GM12878 (cell line): ENCODE data around the gene ANKRD17. TPM values are rescaled to one million over a fixed set of nuclear protein-coding genes. Genes with fewer than 3 reads are reported as not detected.

Experiments used
- ATAC-seq: fragments of 200-7000 bp; cut with Tn5 transposase; 3 replicates; pipeline ENCODE4 v1.9.1; 2020; ENCODE audit warnings: mild to moderate bottlenecking, moderate library complexity
- BruUV-seq: library from RNA; stranded (reverse); fragments of 400-500 nt; replicated peaks from 2 replicates; lab custom pipeline; 2021; lab: Mats Ljungman, UMichigan
- CTCF ChIA-PET: fragments of 300-600 bp; sonication (Branson Sonifier 250); formaldehyde crosslinking; extraction: SDS; loops from one replicate; lab custom pipeline; 2021; ENCODE audit warnings: inconsistent platforms; lab: Yijun Ruan, JAX
- POLR2A ChIA-PET: fragments of 350-600 bp; formaldehyde crosslinking; extraction: SDS; loops from one replicate; lab custom pipeline; 2021; ENCODE audit warnings: inconsistent platforms; lab: Charles Lee
- RAD21 ChIA-PET: fragments of 300-600 bp; sonication (Branson Sonifier 250); formaldehyde crosslinking; loops from one replicate; lab custom pipeline; 2023; ENCODE audit warnings: antibody characterized with exemption; ENCODE audit not compliant: unreplicated experiment; lab: Charles Lee
- SMC1A ChIA-PET: fragments of 300-600 bp; sonication (Branson Sonifier 250); formaldehyde crosslinking; loops from one replicate; lab custom pipeline; 2023; ENCODE audit not compliant: unreplicated experiment, uncharacterized antibody; lab: Charles Lee
- DNase-seq: peaks from one replicate; pipeline ENCODE4 v3.0.0-alpha.2; 2011; ENCODE audit warnings: low read depth, low spot score
- FAIRE-seq: peaks from 3 replicates; lab custom pipeline; 2011; peaks lifted over from hg19 to GRCh38; lab: Jason Lieb, UNC
- H2AFZ ChIP-seq: 2 replicates; pipeline ENCODE4 v1.6.0; 2011; ENCODE audit warnings: low read depth, low read length, control low read depth; ENCODE audit not compliant: control insufficient read depth
- H3K27ac ChIP-seq: 2 replicates; pipeline ENCODE4 v1.5.1; 2011; ENCODE audit warnings: control low read depth; ENCODE audit not compliant: control insufficient read depth, insufficient read depth
- H3K27me3 ChIP-seq, 2 experiments: replicated peaks in 1 of 2; 2 replicates each; pipeline versions ENCODE4 v1.6.0 to v1.6.1; 2011; ENCODE audit warnings: low read length in 1 of 2; ENCODE audit not compliant: control insufficient read depth in 2 of 2, insufficient read depth in 2 of 2
- H3K36me3 ChIP-seq, 2 experiments: 2 replicates each; pipeline ENCODE4 v1.5.1; 2011; ENCODE audit warnings: low read length in 1 of 2; ENCODE audit not compliant: control insufficient read depth in 2 of 2, insufficient read depth in 2 of 2
- H3K4me1 ChIP-seq: 2 replicates; pipeline ENCODE4 v1.6.1; 2011; ENCODE audit warnings: mild to moderate bottlenecking, low read length, moderate library complexity, mixed read lengths; ENCODE audit not compliant: control insufficient read depth, insufficient read depth
- H3K4me2 ChIP-seq: 2 replicates; pipeline ENCODE4 v1.6.0; 2011; ENCODE audit warnings: control low read depth; ENCODE audit not compliant: control insufficient read depth, insufficient read depth
- H3K4me3 ChIP-seq: fragments of 200-600 bp; sonication (generic); 2 replicates; pipeline ENCODE4 v1.5.1; 2016
- H3K79me2 ChIP-seq: 2 replicates; pipeline ENCODE4 v1.6.0; 2011; ENCODE audit warnings: low read length; ENCODE audit not compliant: control insufficient read depth, insufficient read depth
- H3K9ac ChIP-seq: 2 replicates; pipeline ENCODE4 v1.8.0; 2011; ENCODE audit warnings: low read length, control low read depth, mixed read lengths; ENCODE audit not compliant: control insufficient read depth, insufficient read depth
- H3K9me3 ChIP-seq: replicated peaks from 3 replicates; pipeline ENCODE4 v1.5.1; 2011; ENCODE audit warnings: mild to moderate bottlenecking, low read length; ENCODE audit not compliant: control insufficient read depth, insufficient read depth
- H4K20me1 ChIP-seq: 2 replicates; pipeline ENCODE4 v1.6.0; 2011; ENCODE audit not compliant: control insufficient read depth, insufficient read depth
- BCL11A ChIP-seq: IDR thresholded peaks from 2 replicates; pipeline ENCODE4 v1.6.1; 2011; ENCODE audit warnings: low read depth, low read length
- FOXK2 ChIP-seq: fragments of 450-650 bp; IDR thresholded peaks from 2 replicates; pipeline ENCODE4 v1.6.1; 2017; ENCODE audit warnings: mild to moderate bottlenecking, moderate library complexity
- IKZF2 ChIP-seq, 2 experiments: fragments of 450-650 bp; IDR thresholded peaks; 2 replicates each; pipeline ENCODE4 v1.6.1; 2017; ENCODE audit warnings: mild to moderate bottlenecking in 2 of 2, moderate library complexity in 2 of 2
- MEF2A ChIP-seq: IDR thresholded peaks from 2 replicates; pipeline ENCODE4 v1.6.1; 2011; ENCODE audit warnings: low read depth, mild to moderate bottlenecking, low read length, moderate library complexity; ENCODE audit not compliant: insufficient read depth
- MYB ChIP-seq: fragments of 150-350 bp; IDR thresholded peaks from 2 replicates; pipeline ENCODE4 v1.6.1; 2014; ENCODE audit warnings: mild to moderate bottlenecking, low read depth, low read length, borderline replicate concordance
- NRF1 ChIP-seq: conservative IDR thresholded peaks from 2 replicates; pipeline ENCODE4 v1.6.1; 2011; ENCODE audit warnings: mild to moderate bottlenecking, low read depth, low read length, improper control_type of control experiment
- RUNX3 ChIP-seq: IDR thresholded peaks from 2 replicates; pipeline ENCODE4 v1.6.1; 2012; ENCODE audit warnings: low read length, inconsistent platforms
- TAF1 ChIP-seq: IDR thresholded peaks from 2 replicates; pipeline ENCODE4 v1.6.1; 2011; ENCODE audit warnings: mild to moderate bottlenecking, low read depth, low read length, borderline replicate concordance
- WGBS: methylation state at CpG from one replicate; pipeline ENCODE4 v1.1.6; 2016; ENCODE audit warnings: low lambda C conversion rate; ENCODE audit not compliant: insufficient replicate concordance, insufficient coverage; ENCODE audit errors: missing lambda C conversion rate; 5-methylcytosine and 5-hydroxymethylcytosine counted together
- in situ Hi-C: fragments of 300-500 bp; cut with MboI; formaldehyde crosslinking; loops from 9 replicates; pipeline ENCODE4 v1.14.3; 2018; ENCODE audit warnings: mixed read lengths
- intact Hi-C: fragments of 100-400 bp; cut with micrococcal nuclease; formaldehyde crosslinking; loops from one replicate; pipeline ENCODE4 v1.14.2; 2022; ENCODE audit not compliant: unreplicated experiment
- polyA plus RNA-seq, 11 experiments: library from polyadenylated mRNA; depleted of rRNA in 4 of 11; unstranded in 6 of 11; stranded (reverse) in 5 of 11; fragments of >200 nt; fragmentation: Nextera tagmentation in 4 of 11; fragmentation: Illumina TruSeq in 1 of 11; extraction: Ambion mirVana in 4 of 11; extraction: Trizol in 1 of 11; gene quantifications; 1 replicate in 1 of 11; 2 replicates in 10 of 11; pipeline versions ENCODE4 v1.2.1 to v1.2.3, GENCODE V29; 2011 to 2016; ENCODE audit warnings: inconsistent platforms in 2 of 11, missing spikeins in 2 of 11, low read depth in 1 of 11
- total RNA-seq, 4 experiments: library from RNA; depleted of rRNA in 3 of 4; stranded (reverse); fragments of >200 nt in 3 of 4; fragmentation: Illumina TruSeq in 1 of 4; extraction: Trizol in 1 of 4; gene quantifications; 2 replicates each; pipeline versions ENCODE4 v1.2.1 to v1.2.3, GENCODE V29; 2013 to 2021
- TF ChIP-seq, protein P1 (sequence below): fragments of 450-650 bp; IDR thresholded peaks from 2 replicates; pipeline ENCODE4 v1.6.1; 2017; ENCODE audit warnings: mild to moderate bottlenecking, low read depth, inconsistent platforms; ENCODE audit not compliant: poor library complexity, severe bottlenecking

Gene ANKRD17
- total and polyA plus RNA-seq, 10 of the 15 experiments (the other 5 are each of a cell fraction or from before 2014, with no cell fraction given): 11.7 to 46.5 (median 32.6) TPM

DNA sequence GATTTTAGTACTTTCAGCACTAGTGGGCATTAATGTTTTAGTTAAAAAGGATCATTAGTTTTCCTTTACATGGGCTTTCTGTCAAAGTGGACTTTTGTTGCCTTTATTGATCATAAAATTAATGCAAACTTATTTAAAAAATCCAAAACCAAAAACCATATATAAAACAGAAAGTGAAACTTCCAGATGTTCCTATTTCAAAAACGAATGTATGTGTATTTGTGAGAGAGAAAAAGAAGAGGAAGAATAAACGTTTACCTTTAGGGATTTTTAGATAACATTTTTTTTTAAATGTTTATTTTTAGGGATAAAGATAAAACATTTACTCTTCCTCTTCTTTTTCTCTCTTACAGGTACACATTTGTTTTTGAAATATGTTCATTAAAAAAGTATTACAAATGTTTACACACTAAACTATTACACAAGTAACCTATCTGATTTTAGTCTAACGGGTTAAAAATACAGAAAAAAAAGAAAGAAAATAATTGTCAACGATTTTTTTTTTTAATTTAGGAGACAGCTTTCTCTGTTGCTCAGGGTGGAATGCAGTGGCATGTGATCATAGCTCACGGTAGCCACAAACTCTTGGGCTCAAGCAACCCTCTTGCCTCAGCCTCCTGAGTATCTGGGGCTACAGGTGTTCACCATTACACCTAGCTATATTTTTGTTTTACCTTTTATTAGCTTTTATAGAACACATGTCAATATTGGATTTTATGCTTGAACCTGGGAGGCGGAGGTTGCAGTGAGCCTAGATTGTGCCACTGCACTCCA, 172.3 kb downstream of the ANKRD17 start (continued):
- TF ChIP-seq, protein P1, sequence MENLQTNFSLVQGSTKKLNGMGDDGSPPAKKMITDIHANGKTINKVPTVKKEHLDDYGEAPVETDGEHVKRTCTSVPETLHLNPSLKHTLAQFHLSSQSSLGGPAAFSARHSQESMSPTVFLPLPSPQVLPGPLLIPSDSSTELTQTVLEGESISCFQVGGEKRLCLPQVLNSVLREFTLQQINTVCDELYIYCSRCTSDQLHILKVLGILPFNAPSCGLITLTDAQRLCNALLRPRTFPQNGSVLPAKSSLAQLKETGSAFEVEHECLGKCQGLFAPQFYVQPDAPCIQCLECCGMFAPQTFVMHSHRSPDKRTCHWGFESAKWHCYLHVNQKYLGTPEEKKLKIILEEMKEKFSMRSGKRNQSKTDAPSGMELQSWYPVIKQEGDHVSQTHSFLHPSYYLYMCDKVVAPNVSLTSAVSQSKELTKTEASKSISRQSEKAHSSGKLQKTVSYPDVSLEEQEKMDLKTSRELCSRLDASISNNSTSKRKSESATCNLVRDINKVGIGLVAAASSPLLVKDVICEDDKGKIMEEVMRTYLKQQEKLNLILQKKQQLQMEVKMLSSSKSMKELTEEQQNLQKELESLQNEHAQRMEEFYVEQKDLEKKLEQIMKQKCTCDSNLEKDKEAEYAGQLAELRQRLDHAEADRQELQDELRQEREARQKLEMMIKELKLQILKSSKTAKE: no peak
- TF ChIP-seq MYB: no peak
- TF ChIP-seq, all 136 proteins: peak for 0

DNA sequence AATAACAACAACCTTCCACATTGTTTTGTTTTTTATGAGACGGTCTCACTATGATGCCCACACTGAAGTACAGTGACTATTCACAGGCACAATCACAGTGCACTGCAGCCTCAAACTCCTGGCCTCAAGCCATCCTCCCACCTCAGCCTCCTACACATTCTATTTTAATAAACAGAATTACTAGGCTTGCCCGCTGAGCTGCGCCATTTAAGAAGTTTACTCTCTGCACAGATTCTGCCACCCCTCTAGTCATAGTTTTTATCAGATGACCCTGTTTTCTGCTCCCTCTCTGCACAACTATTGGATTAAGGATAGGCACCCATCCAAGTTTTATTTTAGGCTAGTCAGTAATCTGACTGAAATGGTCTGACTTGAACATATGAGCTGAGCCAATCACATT, 177.8 kb downstream of the ANKRD17 start:
- no peak overlapping the region for H3K9ac ChIP-seq
- peak; percentile 48; the same call in 1 of the 2 replicates for TF ChIP-seq MEF2A
- TF ChIP-seq FOXK2: no peak
- TF ChIP-seq NRF1: no peak
- TF ChIP-seq BCL11A: no peak
- TF ChIP-seq IKZF2 (IDR thresholded peaks at IDR 0.05): no peak
- no peak for TF ChIP-seq TAF1
- TF ChIP-seq RUNX3: peak; percentile 33; the same call in 1 of the 2 replicates
- no peaks in the 10 kb centered on the region for H3K27me3 ChIP-seq
- H3K4me2 ChIP-seq: no peak overlapping the region; the same call in 1 of the 2 replicates
- H3K4me3 ChIP-seq: no peak overlapping the region
- no TSS peak for BruUV-seq
- intact Hi-C loops: no loop called here
- peaks cover 3 to 12% of the 10 kb centered on the region in 2 experiments for H3K36me3 ChIP-seq
- ChIA-PET CTCF (interaction anchor here (0.9 to 2.8 kb wide), 5 partner anchors 9 to 177 kb away, joined by 4 to 10 read pairs (median 6); partner anchors contain the start of gene COX18), SMC1A (interaction anchor here (0.8 to 1.3 kb wide), 3 partner anchors 9 to 24 kb away, joined by 3 to 5 read pairs (median 3); partner anchors contain the start of gene COX18), POLR2A (interaction anchor here (0.8 to 2.8 kb wide), 3 partner anchors 8 to 179 kb away, joined by 3 to 13 read pairs (median 11); no protein-coding TSS in a partner anchor), RAD21 (interaction anchor here (0.9 to 1.6 kb wide), 2 partner anchors 11 to 13 kb away, joined by 4 to 6 read pairs; partner anchors contain the start of gene COX18)
- ATAC-seq: peak; percentile 40; the same call in 2 of the 3 replicates
- no peak overlapping the region; the same call in 1 of the 2 replicates for H3K27ac ChIP-seq
- H3K4me1 ChIP-seq: no peaks in the 10 kb centered on the region
- in situ Hi-C loops: no loop called here
- WGBS: 72% methylated on average over 3 of the region's 3 CpGs
- no peaks in the 10 kb centered on the region; the same call in 1 of the 2 replicates for H3K79me2 ChIP-seq
- no peak overlapping the region for H2AFZ ChIP-seq
- no peaks in the 10 kb centered on the region for H3K9me3 ChIP-seq
- DNase-seq: no peak
- H4K20me1 ChIP-seq: no peaks in the 10 kb centered on the region
- FAIRE-seq: no peak
